NCI-H2196 treated with DMSO at 0.1 percent for 48 hours (cell line): ENCODE results near the gene MARCO.

Experiments
- DNase-seq: peaks from one replicate; lab custom pipeline; 2025; ENCODE audit not compliant: unreplicated experiment; lab: John Stamatoyannopoulos, UW

The MARCO gene

DNA sequence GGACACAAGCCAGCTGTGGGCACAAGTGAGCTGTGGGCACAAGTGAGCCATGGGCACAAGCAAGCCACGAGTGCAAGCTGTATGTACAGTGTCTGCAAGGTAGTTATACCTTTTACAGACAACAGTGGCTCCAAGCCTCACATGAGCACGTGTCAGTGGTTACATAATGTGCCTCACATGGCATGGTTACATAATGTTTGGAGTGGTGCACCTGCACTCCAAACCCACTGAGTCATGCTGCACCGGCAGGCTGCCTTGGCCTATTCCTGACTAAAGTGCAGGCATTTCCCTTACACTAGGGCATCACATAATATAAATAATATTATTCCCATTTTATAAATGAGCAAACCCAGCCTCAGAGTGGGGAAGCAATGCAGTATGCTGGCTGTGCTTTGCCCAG lies 62.6 kb downstream of the MARCO start:
- DNase-seq: no peak

DNA sequence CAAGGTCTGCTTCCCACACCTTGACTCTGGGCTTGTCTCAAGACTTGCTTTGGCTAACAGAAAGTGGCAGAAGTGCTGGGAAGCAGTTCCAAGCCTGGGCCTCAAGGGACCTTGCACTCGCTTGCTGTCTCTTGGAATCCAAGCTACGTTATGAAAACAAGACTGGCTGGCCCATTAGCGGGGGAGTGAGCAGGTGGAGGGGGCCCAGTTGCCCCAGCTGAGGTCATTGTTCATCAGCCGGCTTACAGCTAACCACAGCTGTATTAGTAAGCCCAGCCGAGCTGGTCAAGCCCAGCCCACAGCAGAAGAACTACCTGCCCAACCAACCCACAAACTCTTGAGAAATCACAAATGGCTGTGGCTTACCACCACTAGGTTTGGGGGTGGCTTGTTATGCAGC lies 63.1 kb downstream of the MARCO start:
- no peak for DNase-seq

- no peak for DNase-seq
These were observed 63.6 kb downstream of the MARCO start for GRCh38 chr2:119005555-119005954.

GRCh38 chr2:119006441-119006840 lies 64.4 kb downstream of the MARCO start:
- DNase-seq: no peak

DNA sequence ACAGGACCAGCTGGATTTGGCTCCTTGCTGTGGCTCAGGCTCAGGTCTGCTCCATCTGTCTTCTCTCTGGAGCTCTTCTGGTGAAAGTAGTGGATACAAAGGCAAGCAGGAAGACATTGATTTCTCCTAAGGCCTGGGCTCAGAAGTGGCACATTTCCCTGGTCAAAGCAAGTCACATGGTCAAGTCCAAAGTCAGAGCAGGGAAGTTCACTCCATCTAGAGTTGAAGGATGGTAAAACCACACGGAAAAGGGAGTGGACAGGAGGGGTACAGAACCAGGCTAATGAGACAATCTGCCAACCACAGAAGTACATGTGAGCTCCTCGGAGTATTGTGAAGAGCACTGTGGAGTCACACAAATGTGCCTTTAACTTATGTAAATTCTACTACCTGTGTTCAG lies 66.1 kb downstream of the MARCO start:
- no peak for DNase-seq

DNA sequence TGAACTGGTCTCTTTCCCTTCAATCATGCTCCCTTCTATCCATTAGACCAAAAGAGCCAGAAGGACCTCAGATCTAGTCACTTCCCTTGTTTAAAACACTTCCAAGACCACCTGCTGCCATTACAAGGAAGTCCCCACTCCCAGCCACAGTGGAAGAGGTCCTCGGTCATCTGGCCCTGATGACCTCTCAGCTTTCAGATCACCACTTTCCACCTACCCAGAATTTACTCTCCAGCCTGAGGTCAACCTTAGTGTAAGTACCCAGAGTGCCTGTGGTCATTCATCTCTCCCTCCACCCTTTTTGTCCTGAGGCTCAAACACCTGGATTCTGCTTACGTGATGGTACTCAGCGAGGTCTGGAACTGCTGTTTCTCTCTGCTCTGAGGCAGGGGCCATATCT lies 67.1 kb downstream of the MARCO start:
- no peak for DNase-seq

GRCh38 chr2:119010336-119010735 lies 68.3 kb downstream of the MARCO start:
- DNase-seq: no peak

- no peak for DNase-seq
These were observed 69.3 kb downstream of the MARCO start for GRCh38 chr2:119011162-119011909.

- no peak for DNase-seq
These were observed 69.9 kb downstream of the MARCO start for GRCh38 chr2:119011910-119012209.

DNA sequence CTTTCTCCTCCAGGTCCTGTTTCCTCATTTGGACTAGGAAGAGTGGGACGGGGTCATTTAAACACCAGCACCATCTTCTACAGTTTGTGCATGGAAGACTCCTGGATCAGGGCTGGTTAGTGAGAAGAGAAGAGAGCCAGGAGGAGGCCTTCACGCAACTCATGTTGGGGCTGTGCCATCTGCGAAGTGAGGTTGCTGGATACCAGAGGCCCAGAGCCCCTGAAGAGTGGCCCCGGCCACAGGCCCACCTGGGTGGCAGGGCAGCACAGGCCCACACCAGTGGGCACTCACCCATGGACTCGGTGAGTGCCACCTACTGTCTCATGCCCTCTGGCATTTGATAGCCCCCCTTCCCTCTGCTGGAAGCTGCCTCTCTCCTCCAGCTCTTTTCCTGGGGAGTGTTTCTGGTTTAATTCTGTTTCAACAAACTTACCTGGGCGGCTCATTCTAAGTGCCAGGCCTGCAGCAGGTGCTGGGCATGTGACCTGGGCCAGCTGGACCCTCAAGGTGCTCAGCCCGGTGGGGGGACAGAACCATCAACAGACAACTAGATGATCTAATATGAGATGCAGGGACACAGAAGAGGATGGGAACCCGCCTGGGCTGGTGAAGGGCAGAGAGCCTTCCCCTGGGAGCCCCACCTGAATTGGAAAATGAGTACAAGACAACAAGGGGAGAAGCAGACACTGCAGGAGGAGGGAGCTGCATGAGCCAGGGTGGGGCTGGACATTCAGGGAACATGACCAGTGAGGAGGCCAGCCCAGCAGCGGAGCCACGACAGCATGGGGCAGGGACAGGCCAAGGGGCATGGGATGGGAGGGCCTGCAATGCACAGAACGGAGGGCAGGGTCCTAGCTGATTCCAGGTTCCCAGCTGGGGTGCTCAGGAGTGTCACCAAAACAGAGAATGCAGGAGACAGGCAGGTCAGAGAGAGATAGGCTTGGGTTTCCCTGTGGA lies 70.6 kb downstream of the MARCO start:
- DNase-seq: no peak

- DNase-seq: no peak
These were observed 71.7 kb downstream of the MARCO start for GRCh38 chr2:119013671-119014070.

DNA sequence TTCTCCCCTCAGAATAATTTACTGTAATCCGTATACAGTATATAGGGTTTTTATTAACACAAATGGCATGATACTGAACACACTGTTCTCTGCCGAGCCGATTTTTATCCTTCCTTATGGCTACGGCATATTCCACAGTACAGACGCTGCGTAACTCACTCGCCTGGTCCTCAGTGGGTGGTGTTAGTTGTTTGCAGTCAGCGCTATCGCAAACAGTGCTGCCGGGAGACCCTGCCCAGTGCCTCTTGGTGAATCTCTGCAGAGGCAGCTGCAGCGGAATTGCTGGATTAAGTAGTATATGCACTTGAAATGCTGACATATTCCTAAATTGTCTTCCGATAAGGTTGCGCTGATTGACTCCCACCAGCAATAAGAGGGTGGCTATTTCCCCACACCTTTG lies 73.9 kb downstream of the MARCO start:
- DNase-seq: no peak

- DNase-seq: no peak
These were observed 77.5 kb downstream of the MARCO start for GRCh38 chr2:119019521-119019920.

DNA sequence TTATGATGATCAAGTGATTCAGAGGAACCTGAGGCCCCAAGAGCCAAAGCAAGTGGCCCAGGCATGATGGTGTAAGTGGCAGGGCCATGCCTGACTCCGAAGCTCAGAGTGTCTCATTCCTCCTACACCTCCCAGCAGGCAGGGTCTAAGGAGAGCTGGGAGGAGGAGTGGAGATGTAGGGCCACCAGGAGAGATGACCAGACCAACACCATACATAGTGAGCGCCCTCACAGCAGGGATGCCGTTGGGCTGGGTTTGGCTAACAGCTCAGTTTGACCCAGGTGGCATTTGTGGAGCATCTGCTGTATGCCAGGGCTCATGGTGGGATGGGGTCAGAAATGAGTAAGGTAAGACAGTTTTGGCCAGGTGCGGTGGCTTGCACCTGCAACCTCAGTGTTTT lies 80.7 kb downstream of the MARCO start:
- DNase-seq: no peak

DNA sequence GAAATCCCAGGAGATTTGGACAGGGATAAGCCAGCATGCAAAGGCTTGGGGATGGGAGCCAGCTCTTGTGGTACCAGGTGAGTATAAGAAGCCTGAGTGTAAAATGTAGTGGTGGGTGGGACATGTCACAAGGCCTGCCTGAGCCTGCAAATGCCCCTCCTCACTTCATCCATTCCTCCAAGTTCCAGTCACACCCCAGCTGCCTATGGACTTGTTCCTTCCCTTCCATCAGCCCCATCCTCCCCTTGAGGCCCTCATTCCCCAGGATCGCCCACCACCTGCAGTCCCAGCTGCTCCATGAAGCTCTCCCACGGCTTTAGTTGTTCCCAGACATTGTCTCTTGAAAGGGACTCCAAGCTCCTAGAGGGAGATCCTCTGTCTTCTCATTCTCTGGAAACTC lies 81.5 kb downstream of the MARCO start:
- DNase-seq: no peak

DNA sequence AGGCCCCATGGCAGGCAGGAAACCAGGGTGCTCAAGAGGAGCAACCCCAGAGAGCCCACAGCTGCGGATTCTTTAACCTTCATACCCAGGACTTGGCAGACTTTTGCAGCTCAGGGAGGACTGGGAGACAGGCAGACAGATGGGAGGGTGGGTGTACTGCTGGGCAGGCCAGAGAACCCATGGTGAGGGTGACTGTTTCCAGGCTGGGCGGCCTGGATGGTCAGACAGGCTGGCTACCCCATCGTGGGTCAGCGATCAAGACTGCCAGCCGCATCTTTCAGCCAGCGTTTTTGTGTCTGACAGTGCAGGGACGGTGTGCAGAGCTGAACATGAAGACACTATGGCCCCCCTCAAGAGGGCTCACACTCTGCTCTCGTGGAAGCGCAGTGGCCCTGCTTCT lies 82.2 kb downstream of the MARCO start:
- no peak for DNase-seq

DNA sequence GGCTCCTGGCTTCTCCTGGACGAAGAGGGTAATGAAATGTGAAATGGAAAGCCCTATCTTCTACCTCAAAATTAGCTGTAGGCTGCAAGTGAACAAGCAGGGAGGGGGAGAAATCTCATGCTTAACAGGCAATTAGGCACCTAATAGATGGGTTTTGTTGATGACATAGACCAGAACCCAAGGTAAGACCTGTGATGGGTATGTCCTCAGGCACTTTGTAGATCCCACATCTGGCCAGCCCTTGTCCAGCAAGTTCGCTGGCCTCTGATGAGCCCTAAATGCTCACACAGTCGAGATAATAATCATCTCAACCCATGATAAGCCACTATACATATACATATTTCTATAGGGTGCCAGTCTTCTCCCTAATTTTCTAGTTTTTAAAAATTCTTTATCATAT lies 82.6 kb downstream of the MARCO start:
- no peak for DNase-seq

- DNase-seq: no peak
These were observed 83.0 kb downstream of the MARCO start for GRCh38 chr2:119025013-119025412.

GRCh38 chr2:119025762-119026351 lies 83.9 kb downstream of the MARCO start:
- DNase-seq: no peak

DNA sequence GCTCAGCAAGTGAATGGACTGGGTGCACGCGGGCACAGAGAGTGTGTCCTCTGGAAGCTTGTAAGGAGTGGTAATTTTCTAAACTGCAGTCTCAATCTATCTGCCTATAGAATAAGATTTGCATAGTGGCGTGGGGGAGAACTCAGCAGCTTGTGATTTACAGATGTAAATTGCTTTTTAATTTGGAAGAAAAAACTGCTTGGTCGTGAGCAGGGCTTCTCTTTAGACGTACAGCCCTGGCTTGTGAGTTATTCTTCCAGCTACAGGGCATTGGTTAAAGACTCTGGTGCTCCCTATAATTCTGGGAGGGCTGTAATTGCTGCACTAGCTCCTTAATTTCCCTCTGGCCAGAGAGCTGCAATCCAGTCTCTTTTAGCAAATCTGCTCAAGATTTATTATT lies 84.9 kb downstream of the MARCO start:
- DNase-seq: no peak

DNA sequence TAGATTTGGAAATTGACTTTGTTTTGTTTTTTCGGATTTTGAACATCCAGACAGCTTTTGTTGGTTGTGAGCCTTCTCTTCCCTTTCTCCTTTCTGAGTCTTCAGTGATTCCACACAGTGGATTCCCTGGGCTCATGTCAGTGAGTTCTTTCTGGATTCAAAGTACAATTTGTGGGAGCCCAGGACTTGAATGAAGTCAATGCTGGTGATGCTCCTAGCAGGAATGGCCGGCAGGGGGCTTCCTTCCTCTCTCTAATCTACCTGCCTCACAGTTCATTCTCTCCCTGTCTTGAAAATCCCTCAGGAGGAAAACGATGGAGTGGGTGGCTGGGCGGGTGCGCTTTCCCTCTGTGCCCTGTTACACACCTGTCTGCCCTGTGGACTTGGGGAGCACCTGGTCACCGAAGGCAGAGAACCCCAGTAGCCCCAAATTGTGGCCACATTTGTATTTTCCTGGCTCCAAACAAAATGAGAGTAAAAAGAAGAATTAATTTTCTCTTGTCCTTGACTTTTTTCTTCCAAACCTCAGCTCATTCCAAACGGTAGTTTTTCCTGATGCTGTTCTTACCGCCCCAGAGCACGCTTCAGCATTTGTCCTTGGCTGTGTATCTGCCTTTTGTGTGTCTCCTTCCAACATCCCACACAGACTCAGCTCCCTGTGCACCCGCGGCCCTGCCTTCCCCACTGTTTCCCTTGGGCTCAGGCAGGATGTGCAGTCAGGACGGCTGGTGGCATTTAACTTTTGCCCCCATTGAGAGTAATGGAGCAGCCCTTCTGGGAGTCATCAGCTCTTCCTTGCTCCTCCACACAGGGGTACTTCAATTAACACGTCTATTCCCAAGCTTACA lies 86.6 kb downstream of the MARCO start:
- DNase-seq: peak; percentile 35
